IPS DF 19.7 (cell line): ENCODE measurements around the gene SBF2.
"Not testable (repeated sequence)": the region's sequence is repeated elsewhere in the genome, so short reads cannot be mapped to it uniquely, and the experiment has no call there.

Experiments
- DNase-seq: peaks from one replicate; pipeline ENCODE4 v3.0.0-alpha.2; 2013; ENCODE audit warnings: low read depth, low spot score

The SBF2 gene

DNA sequence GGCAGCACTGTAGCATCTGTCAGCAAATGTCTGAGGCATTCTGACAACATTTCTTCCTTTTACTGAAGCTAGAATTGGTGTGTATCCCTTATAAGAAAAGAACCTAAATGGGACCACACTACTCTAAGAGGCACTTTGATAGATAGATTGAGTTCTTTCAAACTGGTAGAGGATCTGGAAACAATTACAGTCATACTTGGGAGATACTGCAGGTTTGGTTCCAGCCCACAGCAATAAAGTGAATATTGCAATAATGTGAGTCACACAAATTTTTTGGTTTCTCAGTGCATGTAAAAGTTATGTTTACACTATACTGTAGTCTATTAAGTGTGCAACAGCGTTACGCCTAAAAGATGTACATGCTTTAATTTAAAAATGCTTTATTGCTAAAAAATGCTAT, 96.9 kb downstream of the SBF2 start:
- no peak for DNase-seq

DNA sequence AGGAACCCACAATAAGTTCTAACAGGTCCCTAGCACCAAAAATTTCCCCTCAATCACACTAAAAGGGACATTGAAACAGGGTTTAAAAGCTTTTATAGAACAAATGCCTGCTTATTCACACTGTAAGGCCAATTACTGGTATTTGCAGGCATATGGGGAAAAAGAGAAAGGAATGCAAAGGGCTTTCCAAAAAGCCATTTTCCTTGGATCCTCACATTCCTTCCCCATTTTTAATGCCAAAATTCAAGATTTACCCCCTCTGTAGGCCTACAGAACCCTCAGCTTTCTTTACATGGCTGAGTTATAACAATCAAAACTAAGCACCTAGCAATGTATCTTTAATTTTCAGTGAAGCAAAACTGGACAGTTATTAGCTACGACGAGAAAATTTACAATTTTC, 102.0 kb downstream of the SBF2 start:
- DNase-seq = no peak

- DNase-seq = no peak
Measured at GRCh38 chr11:10181811-10182210, 112.2 kb downstream of the SBF2 start.

- no peak for DNase-seq
Measured at GRCh38 chr11:10164621-10165020, 129.4 kb downstream of the SBF2 start.

DNA sequence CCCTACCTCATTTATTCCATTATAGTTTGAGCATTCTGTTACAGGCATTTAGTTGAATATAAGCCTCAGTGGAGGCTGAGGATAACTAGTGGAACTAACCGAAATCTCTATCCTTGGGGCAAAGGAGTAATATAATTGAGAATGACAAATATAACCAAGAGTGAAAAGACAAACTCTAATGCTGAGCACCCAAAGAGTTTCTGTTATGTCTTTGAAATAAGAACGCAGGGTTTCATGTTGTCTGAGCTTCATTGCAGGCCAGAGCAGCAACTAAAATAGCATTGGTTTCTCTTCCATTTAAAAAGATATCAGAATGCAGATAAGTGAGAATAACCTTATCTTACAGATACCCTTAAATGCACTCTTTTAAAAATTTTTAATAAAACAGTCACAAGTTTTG, 131.8 kb downstream of the SBF2 start:
- no peak for DNase-seq

- DNase-seq = no peak
Measured at GRCh38 chr11:10160350-10160749, 133.7 kb downstream of the SBF2 start.

GRCh38 chr11:10158461-10158860, 135.6 kb downstream of the SBF2 start:
- no peak for DNase-seq

DNA sequence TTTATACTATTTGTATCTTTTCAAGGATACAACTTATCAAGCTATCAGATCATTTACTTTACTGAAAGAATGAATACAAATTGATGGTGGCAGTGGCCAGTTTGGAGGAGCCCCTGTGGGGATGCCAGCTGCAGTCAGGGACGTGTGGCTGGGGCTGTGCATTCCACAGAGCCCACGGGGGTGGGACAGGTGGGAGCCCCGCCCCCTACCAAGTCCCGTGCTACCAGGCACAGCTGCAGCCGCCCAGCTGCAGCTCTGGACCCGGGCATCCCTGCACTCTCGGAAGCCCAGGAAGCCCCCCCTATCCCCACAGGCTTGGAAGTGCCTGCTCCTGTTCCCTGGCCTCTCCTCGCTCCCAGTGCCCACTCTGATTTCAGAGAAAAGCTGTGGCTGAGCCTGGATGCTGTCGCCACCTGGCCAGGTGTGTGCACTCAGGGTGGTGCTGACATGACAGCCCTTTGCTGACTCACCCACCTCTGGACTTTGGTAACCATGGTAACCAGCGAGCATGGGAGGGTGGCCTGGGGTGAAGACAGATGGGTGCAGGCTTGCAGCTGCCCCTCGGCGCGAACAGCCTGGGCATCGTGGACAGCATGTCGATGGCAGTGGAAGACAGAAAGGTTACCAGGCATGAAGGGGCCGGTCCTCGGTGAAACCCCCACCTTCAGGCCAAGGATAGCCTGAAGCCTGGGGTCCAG, 138.1 kb downstream of the SBF2 start:
- DNase-seq = no peak

GRCh38 chr11:10150800-10151199, 143.2 kb downstream of the SBF2 start:
- DNase-seq = no peak

DNA sequence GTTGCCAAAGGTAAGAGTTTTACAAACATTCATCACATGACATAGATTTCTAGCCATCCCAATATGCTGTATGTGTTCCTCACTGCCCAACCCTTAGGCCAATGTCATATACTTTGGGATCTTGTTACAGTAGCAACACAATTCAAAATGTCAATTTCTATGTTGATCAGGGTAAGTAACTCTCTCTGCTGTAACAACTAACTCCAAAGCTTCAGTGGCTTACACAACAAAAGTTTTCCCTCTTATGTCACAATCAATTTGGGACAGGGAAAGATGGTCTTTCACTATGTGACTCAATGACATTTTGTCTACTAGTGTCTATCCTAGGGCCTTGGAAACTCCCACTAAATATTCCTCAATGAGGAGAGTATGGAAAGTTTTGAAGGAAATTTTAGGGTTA, 144.5 kb downstream of the SBF2 start:
- DNase-seq = no peak

- DNase-seq = no peak
Measured at GRCh38 chr11:10147195-10147594, 146.8 kb downstream of the SBF2 start.

GRCh38 chr11:10144954-10145353, 149.1 kb downstream of the SBF2 start:
- no peak for DNase-seq

DNA sequence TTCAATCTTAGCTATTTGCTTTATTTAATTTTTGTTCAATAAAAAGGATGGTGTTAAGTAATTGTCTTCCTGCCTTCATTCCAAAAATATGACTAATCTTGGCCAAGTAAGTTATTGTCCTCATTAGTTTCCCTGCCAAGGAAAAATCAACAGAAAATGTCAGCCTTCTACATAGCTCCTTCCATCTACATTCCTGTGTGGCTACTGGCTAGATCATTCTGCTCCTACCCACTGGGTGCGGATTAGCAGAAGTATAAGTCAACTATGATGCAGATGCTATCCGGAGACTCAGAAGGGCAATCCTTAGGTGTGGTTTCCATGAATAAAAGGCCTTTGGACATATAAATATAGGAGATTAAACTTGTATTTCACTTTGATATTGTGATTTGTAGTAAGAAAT, 154.4 kb downstream of the SBF2 start:
- DNase-seq = no peak

DNA sequence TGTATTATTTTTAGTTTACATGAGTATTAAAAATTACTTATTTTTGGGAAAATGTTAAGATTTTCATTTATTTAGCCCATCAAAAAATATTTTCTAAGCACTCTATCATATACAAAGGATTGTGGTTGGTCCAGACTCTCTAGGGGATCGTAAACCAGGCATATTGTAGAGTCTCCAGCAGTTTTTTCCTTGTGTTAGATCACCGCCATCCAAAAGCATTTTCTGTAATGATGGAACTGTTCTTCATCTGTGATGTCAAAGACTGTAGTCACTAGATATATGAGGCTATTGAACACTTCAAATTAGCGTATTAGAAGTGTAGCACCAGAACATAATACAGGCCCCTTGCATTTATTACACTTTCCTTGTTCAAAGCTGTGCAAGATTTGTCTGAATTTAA, 154.9 kb downstream of the SBF2 start:
- DNase-seq = no peak

DNA sequence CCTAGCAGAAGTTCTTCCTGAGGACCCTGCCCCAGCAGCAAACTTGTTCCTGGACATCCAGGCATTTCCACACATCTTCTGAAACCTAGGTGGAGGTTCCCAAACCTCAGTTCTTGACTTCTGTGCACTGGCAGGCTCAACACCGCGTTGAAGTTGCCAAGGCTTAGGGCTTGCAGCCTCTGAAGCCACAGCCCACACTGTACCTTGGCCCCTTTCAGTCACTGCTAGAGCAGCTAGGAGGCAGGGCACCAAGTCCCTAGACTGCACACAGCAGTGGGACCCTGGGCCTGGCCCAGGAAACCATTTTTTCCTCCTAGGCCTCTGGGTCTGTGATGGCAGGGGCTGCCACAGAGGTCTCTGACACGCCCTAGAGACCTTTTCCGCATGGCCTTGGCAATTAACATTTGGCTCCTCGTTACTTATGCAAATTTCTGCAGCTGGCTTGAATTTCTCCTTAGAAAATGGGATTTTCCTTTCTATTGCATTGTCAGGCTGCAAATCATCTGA, 159.0 kb downstream of the SBF2 start:
- no peak for DNase-seq

DNA sequence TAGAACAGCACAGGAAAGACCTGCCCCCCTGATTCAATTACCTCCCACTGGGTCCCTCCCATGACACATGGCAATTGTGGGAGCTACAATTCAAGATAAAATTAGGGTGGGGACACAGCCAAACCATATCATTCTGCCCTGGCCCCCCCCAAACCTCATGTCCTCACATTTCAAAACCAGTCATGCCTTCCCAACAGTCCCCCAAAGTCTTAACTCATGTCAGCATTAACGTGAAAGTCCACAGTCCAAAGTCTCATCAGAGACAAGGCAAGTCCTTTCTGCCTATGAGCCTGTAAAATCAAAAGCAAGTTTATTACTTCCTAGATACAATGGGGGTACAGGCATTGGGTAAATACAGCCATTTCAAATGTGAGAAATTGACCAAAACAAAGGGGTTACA, 159.8 kb downstream of the SBF2 start:
- DNase-seq = not testable (repeated sequence)

- DNase-seq = not testable (repeated sequence)
Measured at GRCh38 chr11:10133251-10133650, 160.8 kb downstream of the SBF2 start.

DNA sequence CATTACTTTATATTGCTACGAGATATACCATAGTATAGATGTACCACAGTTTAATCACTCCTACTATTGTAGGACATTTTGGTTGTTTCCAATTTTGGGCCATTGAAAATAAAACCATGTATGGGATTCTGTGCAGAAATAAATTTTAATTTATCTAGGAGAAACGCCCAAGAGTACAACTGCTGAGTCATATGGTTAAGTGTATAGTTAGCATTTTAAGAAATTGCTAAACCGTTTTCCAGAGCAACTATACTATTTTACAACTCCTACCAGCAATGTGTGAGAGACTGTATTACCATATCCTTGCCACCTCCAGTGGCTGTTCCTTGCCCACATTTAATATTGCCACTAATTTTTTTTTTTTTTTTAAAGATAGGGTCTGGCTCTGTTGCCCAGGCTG, 163.1 kb downstream of the SBF2 start:
- no peak for DNase-seq

DNA sequence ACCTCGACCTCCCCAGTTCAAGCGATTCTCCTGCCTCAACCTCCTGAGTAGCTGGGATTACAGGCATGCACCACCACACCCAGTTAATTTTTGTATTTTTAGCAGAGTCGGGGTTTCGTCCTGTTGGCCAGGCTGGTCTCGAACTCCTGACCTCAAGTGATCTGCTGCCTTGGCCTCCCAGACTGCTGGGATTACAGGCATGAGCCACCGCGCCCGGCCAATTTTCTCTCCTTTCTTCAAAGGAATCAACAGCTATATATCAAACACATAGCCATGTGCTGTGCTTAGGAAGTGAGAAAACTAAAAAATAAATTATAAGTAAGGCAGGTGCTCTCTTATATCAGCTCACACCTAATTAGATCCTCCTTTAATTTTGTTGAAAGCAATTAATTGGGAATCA, 164.8 kb downstream of the SBF2 start:
- not testable (repeated sequence) for DNase-seq

DNA sequence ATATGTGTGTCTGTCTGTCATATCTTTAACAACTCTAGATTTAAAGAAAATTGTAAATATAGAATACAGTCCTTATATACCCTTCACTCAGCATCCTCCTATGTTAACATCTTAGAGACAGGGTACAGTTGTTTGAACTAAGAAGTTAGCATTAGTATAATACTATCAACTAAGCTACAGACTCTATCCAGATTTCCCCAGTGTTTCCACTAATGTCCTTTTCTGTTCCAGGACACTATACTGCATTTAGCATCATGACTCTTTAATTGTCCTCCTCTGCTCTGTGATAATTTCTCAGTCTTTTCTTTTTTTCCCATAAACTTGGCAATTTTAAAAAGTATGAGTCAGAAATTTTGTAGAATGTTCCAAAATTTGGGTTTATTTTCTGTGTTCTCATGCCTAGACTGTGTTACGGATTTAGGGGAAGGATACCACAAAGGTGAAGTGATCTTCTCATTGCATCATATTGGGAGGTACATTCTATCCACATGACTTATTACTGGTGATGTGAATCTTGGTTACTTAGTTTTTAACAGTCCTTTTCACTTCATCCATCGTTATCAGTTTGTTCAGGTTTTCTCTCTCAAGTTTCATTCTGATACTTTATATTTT, 168.4 kb downstream of the SBF2 start:
- no peak for DNase-seq

GRCh38 chr11:10122326-10123197, 171.5 kb downstream of the SBF2 start:
- DNase-seq = no peak

DNA sequence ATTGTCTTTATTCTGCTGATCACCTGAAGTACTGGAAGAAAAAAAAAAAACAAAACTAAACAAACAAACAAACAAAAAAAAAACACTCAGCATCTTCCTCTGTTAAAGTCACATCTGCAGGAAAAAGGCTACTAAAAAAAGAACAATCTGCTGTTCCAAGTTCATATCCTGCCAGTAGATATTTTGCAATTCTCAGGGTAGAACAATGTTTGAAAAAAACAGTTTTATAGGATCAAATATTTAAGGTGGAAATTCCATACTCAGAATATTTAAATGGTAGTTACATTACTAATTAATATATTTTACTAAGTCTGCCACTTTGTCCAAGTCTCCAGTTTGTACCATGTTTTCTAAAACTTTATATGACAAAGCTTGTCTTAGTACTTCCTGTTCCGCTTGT, 175.2 kb downstream of the SBF2 start:
- no peak for DNase-seq
